Measurements from ENCODE around the gene LITAF.

Gene LITAF

DNA sequence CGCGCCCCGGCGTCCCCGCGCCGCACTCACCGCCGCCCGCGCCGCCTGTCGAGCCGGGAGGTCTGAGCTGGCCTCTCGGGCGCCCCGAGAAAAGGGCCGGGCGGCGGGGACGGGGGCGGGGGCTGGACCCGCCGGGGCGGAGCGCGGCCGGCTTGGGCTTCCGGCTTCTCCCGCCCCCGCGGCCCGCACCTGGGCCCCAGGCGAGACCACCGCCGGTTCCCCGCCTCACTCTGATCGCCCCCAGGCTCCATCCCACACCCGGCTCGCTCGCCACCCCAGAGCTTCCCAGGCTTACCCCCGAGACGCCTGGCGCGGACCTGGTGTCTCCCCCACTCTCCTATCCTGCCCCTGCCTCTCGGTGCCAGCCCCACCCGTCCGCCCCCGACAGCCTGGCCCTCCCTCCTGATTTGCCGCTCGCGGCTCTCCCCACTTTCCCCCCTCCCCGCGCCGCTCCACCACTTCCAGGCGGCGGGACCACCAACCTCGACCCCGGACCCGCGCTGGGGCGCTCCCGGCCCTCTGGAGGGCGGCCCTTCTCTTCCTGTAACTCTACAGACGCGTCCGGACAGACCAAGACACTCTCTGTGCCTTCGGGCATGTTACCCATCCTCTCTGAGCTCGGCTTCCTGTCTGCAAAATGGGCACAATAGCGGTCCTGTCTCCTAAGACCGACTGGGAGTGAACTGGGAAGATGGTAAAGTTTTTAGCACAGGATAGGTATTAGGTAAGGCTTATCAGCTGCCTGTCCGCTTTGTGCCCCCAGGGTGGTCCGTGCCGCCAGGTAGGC, at the start of gene LITAF:
Gene LITAF, minus strand, starts transcription at position 64 of the 787 bp plus-strand sequence. CDS start 30,189 bp downstream, outside the sequence.
- TF ChIP-seq, protein P1, sequence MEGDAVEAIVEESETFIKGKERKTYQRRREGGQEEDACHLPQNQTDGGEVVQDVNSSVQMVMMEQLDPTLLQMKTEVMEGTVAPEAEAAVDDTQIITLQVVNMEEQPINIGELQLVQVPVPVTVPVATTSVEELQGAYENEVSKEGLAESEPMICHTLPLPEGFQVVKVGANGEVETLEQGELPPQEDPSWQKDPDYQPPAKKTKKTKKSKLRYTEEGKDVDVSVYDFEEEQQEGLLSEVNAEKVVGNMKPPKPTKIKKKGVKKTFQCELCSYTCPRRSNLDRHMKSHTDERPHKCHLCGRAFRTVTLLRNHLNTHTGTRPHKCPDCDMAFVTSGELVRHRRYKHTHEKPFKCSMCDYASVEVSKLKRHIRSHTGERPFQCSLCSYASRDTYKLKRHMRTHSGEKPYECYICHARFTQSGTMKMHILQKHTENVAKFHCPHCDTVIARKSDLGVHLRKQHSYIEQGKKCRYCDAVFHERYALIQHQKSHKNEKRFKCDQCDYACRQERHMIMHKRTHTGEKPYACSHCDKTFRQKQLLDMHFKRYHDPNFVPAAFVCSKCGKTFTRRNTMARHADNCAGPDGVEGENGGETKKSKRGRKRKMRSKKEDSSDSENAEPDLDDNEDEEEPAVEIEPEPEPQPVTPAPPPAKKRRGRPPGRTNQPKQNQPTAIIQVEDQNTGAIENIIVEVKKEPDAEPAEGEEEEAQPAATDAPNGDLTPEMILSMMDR (IDR thresholded peaks at IDR 0.05; ENCODE audit: control insufficient read depth, insufficient read depth, low read depth, low read length, missing control alignments): no peak
- H3K4me3 ChIP-seq (ENCODE audit: control insufficient read depth, low read depth, low read length): peak within 1 kb of the TSS; percentile 87
- no peak for DNase-seq (ENCODE audit: low read depth)

DNA sequence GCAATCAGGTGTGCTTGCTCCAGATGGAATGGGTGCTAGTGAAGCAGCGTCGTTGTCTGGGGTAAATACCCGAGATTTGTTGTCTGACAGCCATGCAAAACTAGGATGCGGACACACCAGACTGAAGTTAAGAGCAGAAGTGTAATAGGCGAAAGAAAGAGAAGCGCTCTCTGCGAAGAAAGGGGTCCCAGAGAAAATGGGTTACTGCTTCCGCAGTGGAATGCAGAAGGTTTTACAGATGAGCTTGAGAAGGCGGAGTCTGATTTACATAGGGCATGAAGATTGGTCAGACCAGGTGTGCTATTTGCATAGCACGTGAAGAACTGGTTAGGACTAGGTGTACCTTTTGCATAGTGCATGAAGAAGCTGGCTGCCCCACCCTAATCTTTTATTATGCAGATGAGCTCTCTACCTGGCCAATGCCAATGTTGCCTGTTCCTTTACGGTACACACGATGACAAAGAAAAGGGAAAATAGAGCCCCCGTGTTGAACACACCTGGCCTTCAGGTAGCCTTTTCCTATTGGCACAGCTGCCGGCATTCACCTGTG, 49.5 kb upstream of the LITAF start:
- TF ChIP-seq, protein P1 (IDR thresholded peaks at IDR 0.05; ENCODE audit: control insufficient read depth, insufficient read depth, low read depth, low read length, missing control alignments): no peak
- no peak overlapping the region for H3K4me3 ChIP-seq (ENCODE audit: control insufficient read depth, low read depth, low read length)
- DNase-seq (ENCODE audit: low read depth): no peak

DNA sequence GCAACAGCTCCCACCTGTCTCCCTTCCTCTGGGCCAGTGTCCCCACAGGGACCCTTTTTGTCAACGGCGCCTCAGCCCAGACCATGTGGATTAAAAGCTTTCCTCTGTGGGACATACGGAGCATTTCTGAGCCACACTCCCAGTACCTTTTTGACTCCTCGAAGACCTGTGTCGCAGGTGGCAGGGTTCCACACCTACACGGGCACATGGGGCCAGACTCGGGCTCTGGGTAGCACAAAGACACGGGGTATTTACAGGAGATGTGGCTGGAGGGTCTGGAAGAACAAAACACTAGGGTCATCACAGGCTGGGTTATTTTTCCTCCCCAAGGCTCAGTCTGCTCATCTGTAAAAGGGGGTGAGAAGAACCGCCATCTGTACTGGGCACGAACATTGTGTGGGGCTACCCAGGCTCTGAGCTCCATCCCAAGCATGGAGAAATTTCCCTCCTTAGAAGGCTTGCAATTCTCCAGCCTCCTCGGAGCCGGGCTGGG, 49.0 kb upstream of the LITAF start:
- DNase-seq (ENCODE audit: low read depth): no peak
- H3K4me3 ChIP-seq (ENCODE audit: control insufficient read depth, low read depth, low read length): no peak overlapping the region
- TF ChIP-seq, protein P1 (IDR thresholded peaks at IDR 0.05; ENCODE audit: control insufficient read depth, insufficient read depth, low read depth, low read length, missing control alignments): no peak

DNA sequence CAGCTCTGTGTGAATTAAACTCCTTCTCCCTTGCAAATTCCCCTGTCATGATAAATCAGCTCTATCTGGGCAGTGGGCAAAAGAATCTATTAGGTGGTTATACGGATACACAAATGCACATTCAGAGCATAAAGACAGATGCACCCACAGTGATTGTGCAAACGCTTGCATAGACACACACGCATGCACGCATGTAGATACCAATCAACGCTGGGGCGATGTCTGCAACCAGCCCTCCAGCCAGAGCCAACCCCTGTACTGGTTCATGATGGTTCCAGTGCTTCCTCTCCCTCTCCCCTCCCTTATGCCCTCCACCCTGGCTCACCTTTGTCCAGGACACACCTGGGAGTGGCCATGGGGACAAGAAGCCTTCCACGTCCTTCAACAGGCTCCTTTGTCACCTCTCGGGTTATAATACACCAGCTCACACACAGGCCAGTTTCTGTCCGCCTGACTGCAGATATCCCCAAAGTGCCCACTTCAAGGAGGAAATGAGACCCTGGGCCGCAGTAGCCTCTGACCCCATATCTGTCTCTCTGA, 48.5 kb upstream of the LITAF start:
- no peak for DNase-seq (ENCODE audit: low read depth)
- TF ChIP-seq, protein P1 (IDR thresholded peaks at IDR 0.05; ENCODE audit: control insufficient read depth, insufficient read depth, low read depth, low read length, missing control alignments): no peak
- H3K4me3 ChIP-seq (ENCODE audit: control insufficient read depth, low read depth, low read length): no peak overlapping the region

DNA sequence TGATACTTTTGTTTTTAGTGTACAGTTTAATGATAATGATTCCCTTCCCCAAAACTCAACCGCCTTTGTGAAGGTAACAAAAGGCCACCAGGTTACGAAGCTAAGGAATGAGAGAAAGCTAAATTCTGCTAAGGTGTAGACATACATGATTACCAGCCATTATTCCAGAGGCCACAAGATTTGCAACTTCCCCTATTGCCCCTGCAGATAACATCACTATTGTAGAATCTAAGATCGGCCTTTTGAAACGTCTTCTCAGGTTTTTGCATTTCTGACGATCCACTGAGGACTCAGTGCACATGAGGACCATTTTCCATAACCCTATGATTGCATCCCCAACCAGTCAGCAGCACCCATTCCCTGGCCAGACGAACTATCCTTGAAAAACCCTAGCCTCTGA, 47.6 kb upstream of the LITAF start:
- DNase-seq (ENCODE audit: low read depth): no peak
- TF ChIP-seq, protein P1 (IDR thresholded peaks at IDR 0.05; ENCODE audit: control insufficient read depth, insufficient read depth, low read depth, low read length, missing control alignments): no peak
- H3K4me3 ChIP-seq (ENCODE audit: control insufficient read depth, low read depth, low read length): no peak overlapping the region

DNA sequence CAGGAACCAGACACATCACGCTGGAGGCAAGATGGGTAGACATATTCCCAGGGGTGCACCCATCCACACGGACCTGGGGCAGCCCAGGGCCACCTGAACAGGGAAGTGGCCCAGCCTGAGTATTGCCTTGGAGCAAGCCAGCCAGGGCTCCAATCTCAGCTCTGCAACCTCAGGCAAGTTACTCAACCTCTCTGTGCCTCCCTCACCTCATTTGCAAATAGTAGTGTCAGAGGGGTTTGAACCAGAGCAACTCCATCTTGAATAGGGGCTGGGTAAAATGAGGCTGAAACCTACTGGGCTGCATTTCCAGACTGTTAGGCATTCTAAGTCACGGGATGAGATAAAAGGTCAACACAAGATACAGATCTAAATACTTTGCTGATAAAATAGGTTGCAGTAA, 46.4 kb upstream of the LITAF start:
- no peak overlapping the region for H3K4me3 ChIP-seq (ENCODE audit: control insufficient read depth, low read depth, low read length)
- no peak for DNase-seq (ENCODE audit: low read depth)
- TF ChIP-seq, protein P1 (IDR thresholded peaks at IDR 0.05; ENCODE audit: control insufficient read depth, insufficient read depth, low read depth, low read length, missing control alignments): no peak

All from AG09309 (cell line).